Measurements from ENCODE around the gene FFAR3. TPM values are rescaled to one million over a fixed set of nuclear protein-coding genes. Genes with fewer than 3 reads are reported as not detected.
"Not testable (repeated sequence)": the region's sequence is repeated elsewhere in the genome, so short reads cannot be mapped to it uniquely, and the experiment has no call there.

Gene FFAR3
- total RNA-seq, 1 donor = 0.73 TPM

GRCh38 chr19:35352448-35353304 is 5.6 kb upstream of the FFAR3 start:
- Histone ChIP-seq H3K27me3 (ENCODE audit: insufficient read depth, low read length) (no peaks in the 10 kb centered on the region), H3K4me3 (ENCODE audit: low read length) (no peak overlapping the region), H3K4me1 (ENCODE audit: insufficient read depth, low read length) (peaks cover 30% of the 10 kb centered on the region), H3K9me3 (ENCODE audit: low read depth, low read length) (no peaks in the 10 kb centered on the region)

- Histone ChIP-seq H3K4me1 (ENCODE audit: insufficient read depth, low read length) (peaks cover 28% of the 10 kb centered on the region), H3K27me3 (ENCODE audit: insufficient read depth, low read length) (no peaks in the 10 kb centered on the region), H3K9me3 (ENCODE audit: low read depth, low read length) (no peaks in the 10 kb centered on the region), H3K4me3 (ENCODE audit: low read length) (no peak overlapping the region)
Observed at GRCh38 chr19:35353635-35354034, 4.6 kb upstream of the FFAR3 start.

GRCh38 chr19:35354898-35355297 is 3.4 kb upstream of the FFAR3 start:
- peaks cover 22% of the 10 kb centered on the region for H3K4me1 ChIP-seq (ENCODE audit: insufficient read depth, low read length)
- H3K9me3 ChIP-seq (ENCODE audit: low read depth, low read length) = no peaks in the 10 kb centered on the region

GRCh38 chr19:35355791-35356460 is 2.3 kb upstream of the FFAR3 start:
- no peak overlapping the region for H3K4me3 ChIP-seq (ENCODE audit: low read length)

More at GRCh38 chr19:35354898-35355297, 3.4 kb upstream of the FFAR3 start:
- no peaks in the 10 kb centered on the region for H3K27me3 ChIP-seq (ENCODE audit: insufficient read depth, low read length)
- H3K4me3 ChIP-seq (ENCODE audit: low read length) = no peak overlapping the region

GRCh38 chr19:35358834-35359233 is 574 bp downstream of the FFAR3 start:
- H3K9me3 ChIP-seq (ENCODE audit: low read depth, low read length); H3K27me3 ChIP-seq (ENCODE audit: insufficient read depth, low read length); H3K4me3 ChIP-seq (ENCODE audit: low read length): not testable (repeated sequence)
- peaks cover 11% of the 10 kb centered on the region for H3K4me1 ChIP-seq (ENCODE audit: insufficient read depth, low read length)

More at GRCh38 chr19:35355791-35356460, 2.3 kb upstream of the FFAR3 start:
- no peaks in the 10 kb centered on the region for H3K27me3 ChIP-seq (ENCODE audit: insufficient read depth, low read length)
- H3K9me3 ChIP-seq (ENCODE audit: low read depth, low read length) = no peaks in the 10 kb centered on the region
- peaks cover 22% of the 10 kb centered on the region for H3K4me1 ChIP-seq (ENCODE audit: insufficient read depth, low read length)

GRCh38 chr19:35359395-35359794 is 1.1 kb downstream of the FFAR3 start:
- H3K27me3 ChIP-seq (ENCODE audit: insufficient read depth, low read length); H3K4me3 ChIP-seq (ENCODE audit: low read length); H3K9me3 ChIP-seq (ENCODE audit: low read depth, low read length): not testable (repeated sequence)
- H3K4me1 ChIP-seq (ENCODE audit: insufficient read depth, low read length) = peaks cover 11% of the 10 kb centered on the region

- H3K4me1 ChIP-seq (ENCODE audit: insufficient read depth, low read length) = peaks cover 11% of the 10 kb centered on the region
- not testable (repeated sequence) for H3K4me3 ChIP-seq (ENCODE audit: low read length); H3K27me3 ChIP-seq (ENCODE audit: insufficient read depth, low read length); H3K9me3 ChIP-seq (ENCODE audit: low read depth, low read length)
Observed at GRCh38 chr19:35360081-35360480, 1.8 kb downstream of the FFAR3 start.

GRCh38 chr19:35360880-35361420 is 2.7 kb downstream of the FFAR3 start:
- H3K4me3 ChIP-seq (ENCODE audit: low read length) = no peak overlapping the region
- H3K27me3 ChIP-seq (ENCODE audit: insufficient read depth, low read length) = peaks cover 2% of the 10 kb centered on the region
- H3K9me3 ChIP-seq (ENCODE audit: low read depth, low read length) = no peaks in the 10 kb centered on the region
- peaks cover 11% of the 10 kb centered on the region for H3K4me1 ChIP-seq (ENCODE audit: insufficient read depth, low read length)

GRCh38 chr19:35362261-35363000 is 4.2 kb downstream of the FFAR3 start:
- Histone ChIP-seq H3K9me3 (ENCODE audit: low read depth, low read length) (no peaks in the 10 kb centered on the region), H3K27me3 (ENCODE audit: insufficient read depth, low read length) (peaks cover 3% of the 10 kb centered on the region), H3K4me1 (ENCODE audit: insufficient read depth, low read length) (peaks cover 10% of the 10 kb centered on the region), H3K4me3 (ENCODE audit: low read length) (no peak overlapping the region)

GRCh38 chr19:35363001-35363590 is 4.8 kb downstream of the FFAR3 start:
- no peaks in the 10 kb centered on the region for H3K9me3 ChIP-seq (ENCODE audit: low read depth, low read length)
- peaks cover 3% of the 10 kb centered on the region for H3K4me1 ChIP-seq (ENCODE audit: insufficient read depth, low read length)
- H3K27me3 ChIP-seq (ENCODE audit: insufficient read depth, low read length) = peaks cover 3% of the 10 kb centered on the region
- H3K4me3 ChIP-seq (ENCODE audit: low read length) = no peak overlapping the region

- H3K9me3 ChIP-seq (ENCODE audit: low read depth, low read length) = no peaks in the 10 kb centered on the region
- H3K27me3 ChIP-seq (ENCODE audit: insufficient read depth, low read length) = peaks cover 3% of the 10 kb centered on the region
- no peak overlapping the region for H3K4me3 ChIP-seq (ENCODE audit: low read length)
- no peaks in the 10 kb centered on the region for H3K4me1 ChIP-seq (ENCODE audit: insufficient read depth, low read length)
Observed at GRCh38 chr19:35363711-35364425, 5.6 kb downstream of the FFAR3 start.

GRCh38 chr19:35365303-35365702 is 7.0 kb downstream of the FFAR3 start:
- Histone ChIP-seq H3K27me3 (ENCODE audit: insufficient read depth, low read length) (peaks cover 5% of the 10 kb centered on the region), H3K4me1 (ENCODE audit: insufficient read depth, low read length) (no peaks in the 10 kb centered on the region), H3K4me3 (ENCODE audit: low read length) (no peak overlapping the region), H3K9me3 (ENCODE audit: low read depth, low read length) (peaks cover 6% of the 10 kb centered on the region)

GRCh38 chr19:35368378-35368777 is 10.1 kb downstream of the FFAR3 start:
- Histone ChIP-seq H3K4me3 (ENCODE audit: low read length) (no peak overlapping the region), H3K9me3 (ENCODE audit: low read depth, low read length) (peaks cover 6% of the 10 kb centered on the region), H3K27me3 (ENCODE audit: insufficient read depth, low read length) (peaks cover 5% of the 10 kb centered on the region), H3K4me1 (ENCODE audit: insufficient read depth, low read length) (no peaks in the 10 kb centered on the region)

GRCh38 chr19:35369522-35369921 is 11.3 kb downstream of the FFAR3 start:
- Histone ChIP-seq H3K4me1 (ENCODE audit: insufficient read depth, low read length) (no peaks in the 10 kb centered on the region), H3K27me3 (ENCODE audit: insufficient read depth, low read length) (peaks cover 5% of the 10 kb centered on the region), H3K9me3 (ENCODE audit: low read depth, low read length) (peaks cover 6% of the 10 kb centered on the region), H3K4me3 (ENCODE audit: low read length) (no peak overlapping the region)

All from mononuclear cell (primary cell).